Astrocyte (in vitro differentiated cells and primary cell): ENCODE data around the gene PPP2R2B. TPM values are rescaled to one million over a fixed set of nuclear protein-coding genes. Genes with fewer than 3 reads are reported as not detected.

Source experiments
- DNase-seq: peaks from one replicate; pipeline ENCODE4 v3.0.0-alpha.2; 2010; ENCODE audit warnings: low read depth
- FAIRE-seq: peaks from 2 replicates; lab custom pipeline; 2011; peaks lifted over from hg19 to GRCh38; lab: Jason Lieb, UNC
- H2AFZ ChIP-seq: 2 replicates; pipeline ENCODE4 v1.6.0; 2012; ENCODE audit warnings: low read depth, low read length, inconsistent platforms
- H3K27ac ChIP-seq: 2 replicates; pipeline ENCODE4 v1.5.1; 2011; ENCODE audit warnings: low read depth, low read length, inconsistent platforms
- H3K27me3 ChIP-seq: 2 replicates; pipeline ENCODE4 v1.6.0; 2011; ENCODE audit warnings: low read length, inconsistent platforms; ENCODE audit not compliant: insufficient read depth
- H3K36me3 ChIP-seq: 2 replicates; pipeline ENCODE4 v1.5.1; 2011; ENCODE audit warnings: low read length, inconsistent platforms; ENCODE audit not compliant: insufficient read depth
- H3K4me1 ChIP-seq: 2 replicates; pipeline ENCODE4 v1.5.1; 2011; ENCODE audit warnings: low read length, inconsistent platforms; ENCODE audit not compliant: insufficient read depth
- H3K4me2 ChIP-seq: 2 replicates; pipeline ENCODE4 v1.6.0; 2012; ENCODE audit warnings: low read length, inconsistent platforms
- H3K4me3 ChIP-seq: 2 replicates; pipeline ENCODE4 v1.5.1; 2011; ENCODE audit warnings: low read depth, mild to moderate bottlenecking, low read length, inconsistent platforms; ENCODE audit not compliant: insufficient read depth
- H3K79me2 ChIP-seq: 2 replicates; pipeline ENCODE4 v1.6.0; 2012; ENCODE audit warnings: mild to moderate bottlenecking, low read length, inconsistent platforms; ENCODE audit not compliant: insufficient read depth
- H3K9ac ChIP-seq: 2 replicates; pipeline ENCODE4 v1.6.0; 2012; ENCODE audit warnings: mild to moderate bottlenecking, low read length, inconsistent platforms
- H3K9me3 ChIP-seq: 2 replicates; pipeline ENCODE4 v1.5.1; 2012; ENCODE audit warnings: low read depth, mild to moderate bottlenecking, low read length, inconsistent platforms; ENCODE audit not compliant: insufficient read depth
- H4K20me1 ChIP-seq: 2 replicates; pipeline ENCODE4 v1.6.0; 2012; ENCODE audit warnings: low read length, inconsistent platforms; ENCODE audit not compliant: insufficient read depth
- H3K27ac Mint-ChIP-seq: one replicate; pipeline ENCODE4 v1.8.0; 2021; ENCODE audit warnings: mild to moderate bottlenecking, mixed read lengths; ENCODE audit not compliant: unreplicated experiment
- H3K27me3 Mint-ChIP-seq: one replicate; pipeline ENCODE4 v1.8.0; 2021; ENCODE audit warnings: low read depth, mixed read lengths; ENCODE audit not compliant: unreplicated experiment
- H3K36me3 Mint-ChIP-seq: one replicate; pipeline ENCODE4 v1.8.0; 2021; ENCODE audit warnings: low read depth, mixed read lengths; ENCODE audit not compliant: unreplicated experiment
- H3K4me1 Mint-ChIP-seq: one replicate; pipeline ENCODE4 v1.8.0; 2021; ENCODE audit warnings: low read depth, mixed read lengths; ENCODE audit not compliant: unreplicated experiment
- H3K4me3 Mint-ChIP-seq: one replicate; pipeline ENCODE4 v1.8.0; 2021; ENCODE audit warnings: mild to moderate bottlenecking, moderate library complexity, mixed read lengths; ENCODE audit not compliant: unreplicated experiment
- H3K9me3 Mint-ChIP-seq: one replicate; pipeline ENCODE4 v1.8.0; 2021; ENCODE audit warnings: mild to moderate bottlenecking, mixed read lengths; ENCODE audit not compliant: unreplicated experiment
- EZH2 ChIP-seq: IDR thresholded peaks from 2 replicates; pipeline ENCODE4 v1.6.1; 2012; ENCODE audit warnings: mild to moderate bottlenecking, low read length, inconsistent platforms; ENCODE audit not compliant: insufficient read depth
- total RNA-seq: library from RNA; stranded (reverse); gene quantifications from 2 replicates; pipeline ENCODE4 v1.2.1, GENCODE V29; 2021
- TF ChIP-seq, protein P1 (sequence below): IDR thresholded peaks from 2 replicates; pipeline ENCODE4 v1.5.1; 2011; ENCODE audit warnings: low read depth, mild to moderate bottlenecking, inconsistent platforms, low read length, moderate library complexity; ENCODE audit not compliant: insufficient read depth

The PPP2R2B gene
- total RNA-seq, 1 donor from 2014 or later: 5.2 TPM

DNA sequence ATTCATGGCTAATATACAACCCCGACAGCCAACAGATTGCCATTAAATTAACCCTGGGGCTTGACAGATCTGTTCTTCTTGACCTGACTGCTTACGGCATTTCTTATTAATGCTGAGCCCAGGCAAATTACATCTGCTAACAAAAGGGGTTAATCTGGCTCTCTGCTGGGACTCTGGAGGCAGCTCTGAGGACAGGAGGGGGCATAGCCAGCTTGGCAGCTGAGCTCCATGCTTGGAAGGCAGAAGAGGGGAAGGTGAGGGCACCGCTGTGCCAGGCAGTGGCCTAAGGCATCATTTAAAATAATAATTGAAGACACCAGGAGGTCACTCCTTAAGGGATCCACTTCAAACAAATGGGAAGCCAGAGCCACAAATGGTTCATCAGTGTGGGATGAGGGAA is 236.6 kb downstream of the PPP2R2B start:
- no peaks in the 10 kb centered on the region for H3K27me3 ChIP-seq
- no peaks in the 10 kb centered on the region for H3K27me3 Mint-ChIP-seq
- H3K9ac ChIP-seq: no peak overlapping the region
- no peaks in the 10 kb centered on the region for H3K9me3 ChIP-seq
- no peak overlapping the region for H2AFZ ChIP-seq
- H3K36me3 ChIP-seq: no peaks in the 10 kb centered on the region
- H4K20me1 ChIP-seq: no peaks in the 10 kb centered on the region
- H3K27ac Mint-ChIP-seq: no peak overlapping the region
- FAIRE-seq: no peak
- H3K4me1 Mint-ChIP-seq: no peaks in the 10 kb centered on the region
- H3K9me3 Mint-ChIP-seq: no peaks in the 10 kb centered on the region
- no peak for DNase-seq
- no peaks in the 10 kb centered on the region for H3K4me1 ChIP-seq
- H3K4me2 ChIP-seq: no peak overlapping the region
- no peak overlapping the region for H3K27ac ChIP-seq
- H3K4me3 ChIP-seq: no peak overlapping the region
- TF ChIP-seq, protein P1, sequence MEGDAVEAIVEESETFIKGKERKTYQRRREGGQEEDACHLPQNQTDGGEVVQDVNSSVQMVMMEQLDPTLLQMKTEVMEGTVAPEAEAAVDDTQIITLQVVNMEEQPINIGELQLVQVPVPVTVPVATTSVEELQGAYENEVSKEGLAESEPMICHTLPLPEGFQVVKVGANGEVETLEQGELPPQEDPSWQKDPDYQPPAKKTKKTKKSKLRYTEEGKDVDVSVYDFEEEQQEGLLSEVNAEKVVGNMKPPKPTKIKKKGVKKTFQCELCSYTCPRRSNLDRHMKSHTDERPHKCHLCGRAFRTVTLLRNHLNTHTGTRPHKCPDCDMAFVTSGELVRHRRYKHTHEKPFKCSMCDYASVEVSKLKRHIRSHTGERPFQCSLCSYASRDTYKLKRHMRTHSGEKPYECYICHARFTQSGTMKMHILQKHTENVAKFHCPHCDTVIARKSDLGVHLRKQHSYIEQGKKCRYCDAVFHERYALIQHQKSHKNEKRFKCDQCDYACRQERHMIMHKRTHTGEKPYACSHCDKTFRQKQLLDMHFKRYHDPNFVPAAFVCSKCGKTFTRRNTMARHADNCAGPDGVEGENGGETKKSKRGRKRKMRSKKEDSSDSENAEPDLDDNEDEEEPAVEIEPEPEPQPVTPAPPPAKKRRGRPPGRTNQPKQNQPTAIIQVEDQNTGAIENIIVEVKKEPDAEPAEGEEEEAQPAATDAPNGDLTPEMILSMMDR: no peak
- TF ChIP-seq EZH2: no peak
- H3K4me3 Mint-ChIP-seq: no peak overlapping the region
- no peaks in the 10 kb centered on the region for H3K79me2 ChIP-seq
- H3K36me3 Mint-ChIP-seq: no peaks in the 10 kb centered on the region

DNA sequence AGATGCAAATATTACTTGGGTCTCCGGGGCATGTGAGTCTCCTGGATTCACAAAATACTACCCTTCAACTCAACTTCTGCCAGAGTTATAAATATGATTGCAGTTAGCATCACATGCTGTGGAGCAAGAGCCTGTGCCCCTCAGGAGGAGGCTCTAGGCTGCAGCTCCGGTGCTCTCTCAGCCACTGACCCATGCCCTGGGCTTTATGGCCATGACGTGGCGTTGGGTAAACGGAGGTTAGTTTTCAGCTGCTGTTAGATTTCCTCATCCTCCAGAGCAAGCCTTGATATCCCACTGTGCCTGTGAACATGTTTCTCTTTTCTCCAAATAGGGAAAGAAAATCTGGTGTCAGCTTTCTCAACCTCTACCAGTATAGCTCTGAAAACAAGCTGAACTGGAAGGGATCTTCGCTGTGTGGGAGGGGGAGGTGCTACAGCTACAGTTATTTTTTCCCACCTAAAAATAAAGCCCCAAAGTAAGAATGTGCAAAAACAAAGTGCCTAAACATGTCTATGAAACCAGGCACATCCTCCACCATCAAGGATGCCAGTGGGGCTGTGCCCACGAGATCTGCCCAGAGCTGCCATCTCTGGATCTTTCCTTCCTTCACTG is 238.2 kb downstream of the PPP2R2B start:
- Mint-ChIP-seq H3K4me1 (no peaks in the 10 kb centered on the region), H3K36me3 (no peaks in the 10 kb centered on the region), H3K27ac (no peak overlapping the region), H3K9me3 (no peaks in the 10 kb centered on the region), H3K27me3 (no peaks in the 10 kb centered on the region), H3K4me3 (no peak overlapping the region)
- H4K20me1 ChIP-seq: no peaks in the 10 kb centered on the region
- no peak overlapping the region for H3K9ac ChIP-seq
- DNase-seq: no peak
- no peaks in the 10 kb centered on the region for H3K79me2 ChIP-seq
- H3K9me3 ChIP-seq: no peaks in the 10 kb centered on the region
- no peak for TF ChIP-seq EZH2
- TF ChIP-seq, protein P1: no peak
- H3K27me3 ChIP-seq: no peaks in the 10 kb centered on the region
- H3K27ac ChIP-seq: no peak overlapping the region
- H2AFZ ChIP-seq: no peak overlapping the region
- no peak overlapping the region for H3K4me2 ChIP-seq
- no peak overlapping the region for H3K4me3 ChIP-seq
- no peaks in the 10 kb centered on the region for H3K4me1 ChIP-seq
- no peak for FAIRE-seq
- no peaks in the 10 kb centered on the region for H3K36me3 ChIP-seq

DNA sequence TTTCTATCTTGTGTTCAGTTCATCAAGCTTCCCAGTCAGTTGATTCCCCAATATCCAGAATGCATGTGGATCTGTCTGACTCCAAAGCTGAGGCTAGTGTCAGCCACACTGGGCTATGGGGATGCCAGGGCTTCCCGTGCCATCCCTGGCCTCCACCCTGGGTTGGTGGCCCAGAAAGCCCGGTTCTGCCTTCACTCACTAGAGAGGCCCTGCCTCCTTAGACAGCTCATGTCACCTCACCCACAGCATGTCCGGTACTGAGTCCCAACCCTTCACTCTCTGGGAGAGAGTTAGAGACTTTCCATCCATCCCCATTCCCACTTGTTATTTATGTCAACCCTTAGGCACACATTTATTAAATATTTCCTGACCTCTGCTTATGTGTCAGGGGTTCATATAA is 243.1 kb downstream of the PPP2R2B start:
- Mint-ChIP-seq H3K9me3 (peaks cover 2% of the 10 kb centered on the region), H3K27me3 (no peaks in the 10 kb centered on the region), H3K4me3 (no peak overlapping the region), H3K4me1 (no peaks in the 10 kb centered on the region), H3K27ac (no peak overlapping the region), H3K36me3 (peaks cover 5% of the 10 kb centered on the region)
- H3K4me1 ChIP-seq: no peaks in the 10 kb centered on the region
- no peak overlapping the region for H3K27ac ChIP-seq
- H3K27me3 ChIP-seq: no peaks in the 10 kb centered on the region
- no peaks in the 10 kb centered on the region for H4K20me1 ChIP-seq
- no peaks in the 10 kb centered on the region for H3K36me3 ChIP-seq
- no peak overlapping the region for H3K4me2 ChIP-seq
- TF ChIP-seq EZH2: no peak
- TF ChIP-seq, protein P1: no peak
- DNase-seq (no peak), FAIRE-seq (no peak)
- no peaks in the 10 kb centered on the region for H3K9me3 ChIP-seq
- H3K9ac ChIP-seq: no peak overlapping the region
- H2AFZ ChIP-seq: no peak overlapping the region
- no peak overlapping the region for H3K4me3 ChIP-seq
- H3K79me2 ChIP-seq: no peaks in the 10 kb centered on the region
